Stimulated activated CD8-positive, alpha-beta memory T cell treated with anti-CD3 and anti-CD28 coated beads, Interleukin-15, amount 100 ng/mL, for 4 hours (primary cell): ENCODE data around the gene ACACA.
"Not testable (repeated sequence)": the region's sequence is repeated elsewhere in the genome, so short reads cannot be mapped to it uniquely, and the experiment has no call there.

Experiments
- DNase-seq, 2 donors: peaks; one replicate each; pipeline ENCODE4 v3.0.0-alpha.2; 2020; ENCODE audit warnings: low read depth in 2 of 2

Gene ACACA

GRCh38 chr17:37177254-37177870 lies 229.3 kb downstream of the ACACA start:
- no peak for DNase-seq

- DNase-seq: no peak
These were observed 229.9 kb downstream of the ACACA start for GRCh38 chr17:37176723-37177122.

- no peak for DNase-seq
These were observed 232.4 kb downstream of the ACACA start for GRCh38 chr17:37174205-37174604.

- DNase-seq: no peak
These were observed 235.7 kb downstream of the ACACA start for GRCh38 chr17:37170881-37171425.

GRCh38 chr17:37168731-37169353 lies 237.8 kb downstream of the ACACA start:
- DNase-seq: no peak

GRCh38 chr17:37167756-37168155 lies 238.9 kb downstream of the ACACA start:
- no peak for DNase-seq

- DNase-seq: no peak
These were observed 242.6 kb downstream of the ACACA start for GRCh38 chr17:37164057-37164456.

- DNase-seq: no peak
These were observed 243.8 kb downstream of the ACACA start for GRCh38 chr17:37162800-37163199.

- DNase-seq: no peak
These were observed 245.7 kb downstream of the ACACA start for GRCh38 chr17:37160944-37161343.

GRCh38 chr17:37158290-37158689 lies 248.3 kb downstream of the ACACA start:
- DNase-seq: no peak

- no peak for DNase-seq
These were observed 258.5 kb downstream of the ACACA start for GRCh38 chr17:37148156-37148555.

- no peak for DNase-seq
These were observed 259.3 kb downstream of the ACACA start for GRCh38 chr17:37147301-37147812.

- DNase-seq: no peak
These were observed 260.3 kb downstream of the ACACA start for GRCh38 chr17:37146086-37147064.

GRCh38 chr17:37144075-37144701 lies 262.4 kb downstream of the ACACA start:
- no peak for DNase-seq

- not testable (repeated sequence) for DNase-seq
These were observed 263.1 kb downstream of the ACACA start for GRCh38 chr17:37143558-37143957.

GRCh38 chr17:37142294-37142896 lies 264.2 kb downstream of the ACACA start:
- DNase-seq: no peak

- no peak for DNase-seq
These were observed 268.0 kb downstream of the ACACA start for GRCh38 chr17:37138571-37139120.

- no peak for DNase-seq
These were observed 268.6 kb downstream of the ACACA start for GRCh38 chr17:37137906-37138514.

GRCh38 chr17:37137070-37137610 lies 269.5 kb downstream of the ACACA start:
- no peak for DNase-seq

GRCh38 chr17:37135576-37135975 lies 271.1 kb downstream of the ACACA start:
- DNase-seq: no peak
